ENCODE results near the gene PCNX1.

PCNX1 gene

GRCh38 chr14:71150737-71151136, 243.5 kb downstream of the PCNX1 start:
- no peak for DNase-seq (ENCODE audit: low read depth, low spot score)
- no peak for TF ChIP-seq CTCF (IDR thresholded peaks at IDR 0.05; ENCODE audit: low read depth, low read length)
- in situ Hi-C loops (cut with HindIII; ENCODE audit: low sequenced_read_pairs), result no loop called here
- H3K4me3 ChIP-seq (ENCODE audit: low read depth, low read length), result no peak overlapping the region

GRCh38 chr14:71155743-71156142, 248.5 kb downstream of the PCNX1 start:
- DNase-seq (ENCODE audit: low read depth, low spot score), result no peak
- TF ChIP-seq CTCF (IDR thresholded peaks at IDR 0.05; ENCODE audit: low read depth, low read length), result no peak
- in situ Hi-C loops (cut with HindIII; ENCODE audit: low sequenced_read_pairs), result no loop called here
- no peak overlapping the region for H3K4me3 ChIP-seq (ENCODE audit: low read depth, low read length)

- in situ Hi-C loops (cut with HindIII; ENCODE audit: low sequenced_read_pairs), result no loop called here
- DNase-seq (ENCODE audit: low read depth, low spot score), result no peak
- no peak for TF ChIP-seq CTCF (IDR thresholded peaks at IDR 0.05; ENCODE audit: low read depth, low read length)
- H3K4me3 ChIP-seq (ENCODE audit: low read depth, low read length), result no peak overlapping the region
Measured at GRCh38 chr14:71163050-71163841, 256.0 kb downstream of the PCNX1 start.

- H3K4me3 ChIP-seq (ENCODE audit: low read depth, low read length), result no peak overlapping the region
- no peak for TF ChIP-seq CTCF (IDR thresholded peaks at IDR 0.05; ENCODE audit: low read depth, low read length)
- DNase-seq (ENCODE audit: low read depth, low spot score), result no peak
- in situ Hi-C loops (cut with HindIII; ENCODE audit: low sequenced_read_pairs), result no loop called here
Measured at GRCh38 chr14:71163842-71164629, 256.8 kb downstream of the PCNX1 start.
